Adipose tissue (tissue), 3 donors: ENCODE data around the gene CHRNB2. TPM values are rescaled to one million over a fixed set of nuclear protein-coding genes. Genes with fewer than 3 reads are reported as not detected.

Source experiments
- H3K27ac ChIP-seq: one replicate; pipeline ENCODE4 v1.5.1; 2013; ENCODE audit warnings: low read depth, low read length
- WGBS, 3 donors: extraction: QIAGEN DNeasy Blood & Tissue Kit; methylation state at CpG; one replicate each; pipeline ENCODE4 v1.1.7; 2013; 5-methylcytosine and 5-hydroxymethylcytosine counted together
- polyA plus RNA-seq, 3 donors: library from polyadenylated mRNA; stranded (reverse); fragments of 200-250 nt; gene quantifications; one replicate each; pipeline ENCODE4 v1.2.3, GENCODE V29; 2013
- donor health status: healthy with polysubstance abuse.
- donor health status: Bipolar disorder and iron deficiency.
- donor health status: healthy.

CHRNB2 gene
- polyA plus RNA-seq, 3 donors = under 0.01 to 0.38 (median 0.01) TPM

DNA sequence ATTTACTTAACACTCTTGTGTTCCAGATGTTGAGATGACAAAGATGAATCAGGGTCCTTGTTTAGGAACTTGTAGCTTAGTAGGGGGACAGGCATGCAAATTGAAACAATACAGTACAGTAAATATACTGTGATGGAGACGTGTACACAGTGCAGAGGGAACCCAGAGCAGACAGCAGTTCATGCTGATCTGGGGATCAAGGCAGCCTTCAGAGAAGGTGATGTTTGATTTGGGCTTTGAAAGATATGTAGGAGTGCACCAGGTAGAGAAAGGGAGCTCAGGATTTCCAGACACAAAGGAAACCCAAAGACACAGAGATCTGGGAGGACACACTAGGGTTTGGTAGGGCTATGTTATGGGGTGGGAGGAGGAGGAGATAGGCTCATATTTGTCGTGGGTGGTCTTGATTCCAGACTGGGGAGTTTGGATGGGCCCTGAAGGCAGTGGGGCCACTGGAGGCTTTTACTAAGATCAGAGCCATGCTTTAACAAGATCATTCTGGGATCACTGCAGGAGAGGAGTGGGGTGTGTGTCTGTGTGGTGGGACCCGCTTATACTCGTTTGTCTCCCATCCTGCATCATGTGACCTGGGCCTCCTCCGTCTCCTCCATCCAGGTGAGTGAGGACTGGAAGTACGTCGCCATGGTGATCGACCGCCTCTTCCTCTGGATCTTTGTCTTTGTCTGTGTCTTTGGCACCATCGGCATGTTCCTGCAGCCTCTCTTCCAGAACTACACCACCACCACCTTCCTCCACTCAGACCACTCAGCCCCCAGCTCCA lies 7.8 kb downstream of the CHRNB2 start:
- WGBS, 3 donors = 72 to 83% (median 83%) methylated on average over 10 of the region's 10 CpGs
- no peak overlapping the region for H3K27ac ChIP-seq

DNA sequence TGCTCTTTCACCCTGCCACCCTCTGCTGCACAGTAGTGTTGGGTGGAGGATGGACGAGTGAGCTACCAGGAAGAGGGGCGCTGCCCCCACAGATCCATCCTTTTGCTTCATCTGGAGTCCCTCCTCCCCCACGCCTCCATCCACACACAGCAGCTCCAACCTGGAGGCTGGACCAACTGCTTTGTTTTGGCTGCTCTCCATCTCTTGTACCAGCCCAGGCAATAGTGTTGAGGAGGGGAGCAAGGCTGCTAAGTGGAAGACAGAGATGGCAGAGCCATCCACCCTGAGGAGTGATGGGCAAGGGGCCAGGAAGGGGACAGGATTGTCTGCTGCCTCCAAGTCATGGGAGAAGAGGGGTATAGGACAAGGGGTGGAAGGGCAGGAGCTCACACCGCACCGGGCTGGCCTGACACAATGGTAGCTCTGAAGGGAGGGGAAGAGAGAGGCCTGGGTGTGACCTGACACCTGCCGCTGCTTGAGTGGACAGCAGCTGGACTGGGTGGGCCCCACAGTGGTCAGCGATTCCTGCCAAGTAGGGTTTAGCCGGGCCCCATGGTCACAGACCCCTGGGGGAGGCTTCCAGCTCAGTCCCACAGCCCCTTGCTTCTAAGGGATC lies 8.5 kb downstream of the CHRNB2 start:
- 76 to 79% (median 79%) methylated on average over 8 of the region's 8 CpGs for WGBS, 3 donors

DNA sequence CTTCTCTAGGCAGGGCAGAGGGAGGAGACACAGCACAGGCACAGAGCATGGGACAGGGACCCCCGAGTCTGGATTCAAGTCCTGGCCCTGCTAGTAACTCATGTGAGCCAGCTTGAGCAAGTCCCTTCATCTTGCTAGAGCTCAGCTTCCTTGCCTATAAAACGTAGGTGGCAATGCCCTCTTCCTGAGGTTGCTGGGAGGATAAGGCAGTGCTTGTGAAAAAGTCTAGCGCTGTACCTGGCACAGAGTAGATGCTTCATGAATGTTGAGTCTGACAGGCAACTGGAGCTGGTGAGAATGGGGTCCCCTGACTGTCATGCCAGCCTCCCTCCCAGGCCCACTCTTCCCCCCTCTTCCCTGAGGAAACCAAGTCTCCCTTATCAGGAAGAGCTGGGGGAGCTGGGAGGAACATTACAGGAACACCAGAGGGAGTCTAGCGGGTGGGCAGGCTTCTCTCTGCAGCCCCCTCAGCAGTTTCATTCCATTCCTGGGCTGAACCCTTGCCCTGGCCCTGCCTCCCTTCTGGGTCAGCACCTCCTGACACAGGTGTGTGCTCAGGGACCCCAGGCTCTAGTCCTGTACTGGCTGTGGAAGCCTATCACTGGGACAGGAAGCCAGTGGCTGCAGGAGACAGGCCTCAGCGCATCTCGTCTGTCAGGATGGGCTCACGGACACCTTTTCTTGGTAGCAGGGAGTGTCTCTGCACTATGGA lies 9.9 kb downstream of the CHRNB2 start:
- WGBS, 3 donors = 59 to 78% (median 60%) methylated on average over 7 of the region's 7 CpGs
- H3K27ac ChIP-seq = no peak overlapping the region

More for the DNA sequence above, 8.5 kb downstream of the CHRNB2 start:
- no peak overlapping the region for H3K27ac ChIP-seq

DNA sequence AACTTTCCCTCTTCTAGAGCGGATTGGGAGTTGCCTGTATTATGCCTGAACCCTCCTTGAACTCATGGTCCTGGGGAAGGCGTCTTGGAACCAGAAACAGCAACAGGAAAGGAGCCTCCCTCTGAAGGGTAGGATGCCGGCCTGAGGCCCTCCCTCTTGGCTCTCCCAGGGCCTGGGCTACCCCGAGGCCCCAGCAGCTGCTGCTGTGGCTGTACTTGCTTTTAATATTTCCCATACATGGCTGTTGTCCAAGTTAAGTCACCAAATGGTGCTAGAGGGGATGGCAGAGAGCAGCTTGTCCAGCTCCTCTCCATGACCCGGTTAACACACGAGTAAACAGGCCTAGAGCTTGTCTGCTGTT lies 10.5 kb downstream of the CHRNB2 start:
- WGBS, 3 donors = 27 to 63% (median 48%) methylated on average over 6 of the region's 6 CpGs
- H3K27ac ChIP-seq = no peak overlapping the region

DNA sequence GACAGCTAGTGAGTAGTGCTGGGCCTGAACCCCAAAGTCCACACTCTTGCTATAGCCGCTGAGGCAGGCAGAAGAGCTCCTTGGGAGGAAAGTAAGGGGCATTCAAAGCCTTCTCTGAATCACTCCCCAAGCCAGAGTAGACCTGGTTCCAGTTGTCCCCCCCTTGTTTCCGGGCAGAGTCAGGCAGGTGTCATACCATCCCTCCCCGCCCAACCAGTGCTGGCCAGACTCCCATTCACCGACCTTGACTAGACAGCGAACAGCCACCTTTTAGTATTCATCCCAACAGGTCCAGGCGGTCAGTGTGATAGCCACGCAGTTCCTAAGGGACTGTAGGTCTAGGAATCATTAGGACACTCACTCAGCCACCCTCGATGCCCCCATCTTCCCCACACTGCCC lies 11.8 kb downstream of the CHRNB2 start:
- 68 to 85% (median 85%) methylated on average over 8 of the region's 8 CpGs for WGBS, 3 donors
- H3K27ac ChIP-seq = no peak overlapping the region

DNA sequence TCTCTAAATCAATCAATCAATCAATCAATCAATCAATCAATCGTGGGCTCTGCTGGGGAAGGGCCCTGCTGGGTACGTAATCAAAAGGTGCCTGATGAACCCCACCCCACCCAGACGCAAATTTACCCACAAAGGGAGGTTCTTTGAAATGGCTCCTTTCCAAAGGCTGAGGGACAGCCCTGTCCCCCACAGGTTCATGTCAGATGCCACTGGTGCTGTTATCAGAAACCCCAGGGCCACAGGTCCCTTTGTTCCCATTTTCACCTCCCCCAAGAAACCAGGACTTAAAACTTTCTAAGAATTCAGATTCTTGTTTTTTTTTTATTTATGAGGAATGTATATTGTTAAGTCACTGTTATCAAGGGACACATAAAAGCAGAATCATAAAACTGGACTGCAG lies 14.2 kb downstream of the CHRNB2 start:
- H3K27ac ChIP-seq = no peak overlapping the region
- WGBS, 3 donors = 71 to 92% (median 81%) methylated on average over 3 of the region's 3 CpGs

DNA sequence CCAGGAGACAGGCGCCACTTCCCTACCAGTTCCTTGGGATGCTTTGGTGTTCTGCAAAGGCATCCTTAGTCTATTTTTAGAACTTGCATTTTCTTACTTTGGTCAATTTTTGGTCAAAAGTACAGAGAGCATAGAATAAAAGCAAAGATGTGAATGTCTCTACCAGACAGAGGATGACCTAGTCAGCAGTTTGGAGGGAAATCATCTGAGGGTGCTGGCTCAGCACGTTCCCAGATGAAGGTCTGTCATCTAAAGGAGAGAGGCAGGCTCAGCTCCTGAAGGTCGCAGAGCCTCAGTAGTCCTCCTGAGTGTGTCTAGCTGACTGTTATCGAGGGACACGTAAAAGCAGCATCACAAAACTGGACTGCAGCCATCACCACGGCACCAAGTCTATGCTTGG lies 15.3 kb downstream of the CHRNB2 start:
- 81 to 88% (median 86%) methylated on average over 6 of the region's 6 CpGs for WGBS, 3 donors
- no peak overlapping the region for H3K27ac ChIP-seq

DNA sequence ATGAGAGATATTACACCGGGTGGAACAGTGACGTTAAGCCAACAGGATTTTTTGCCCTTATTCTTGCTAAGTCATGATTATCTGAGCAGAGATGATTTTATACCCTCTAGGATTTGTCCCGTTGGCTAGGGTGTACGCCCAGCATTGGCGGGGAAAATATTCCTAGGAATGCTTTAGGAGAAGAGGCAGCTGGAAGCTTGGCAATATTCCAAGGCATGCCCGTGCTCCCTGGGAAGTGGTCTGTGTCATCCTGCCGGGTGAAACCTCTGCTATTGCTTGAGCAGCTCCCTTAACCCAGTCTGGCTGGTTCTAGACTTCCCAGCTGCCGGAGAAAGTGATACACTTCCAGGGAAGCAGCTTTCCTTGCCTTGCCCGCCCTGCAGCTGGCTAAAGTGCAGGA lies 16.2 kb downstream of the CHRNB2 start:
- H3K27ac ChIP-seq = no peak overlapping the region
- WGBS, 3 donors = 55 to 58% (median 58%) methylated on average over 9 of the region's 9 CpGs

DNA sequence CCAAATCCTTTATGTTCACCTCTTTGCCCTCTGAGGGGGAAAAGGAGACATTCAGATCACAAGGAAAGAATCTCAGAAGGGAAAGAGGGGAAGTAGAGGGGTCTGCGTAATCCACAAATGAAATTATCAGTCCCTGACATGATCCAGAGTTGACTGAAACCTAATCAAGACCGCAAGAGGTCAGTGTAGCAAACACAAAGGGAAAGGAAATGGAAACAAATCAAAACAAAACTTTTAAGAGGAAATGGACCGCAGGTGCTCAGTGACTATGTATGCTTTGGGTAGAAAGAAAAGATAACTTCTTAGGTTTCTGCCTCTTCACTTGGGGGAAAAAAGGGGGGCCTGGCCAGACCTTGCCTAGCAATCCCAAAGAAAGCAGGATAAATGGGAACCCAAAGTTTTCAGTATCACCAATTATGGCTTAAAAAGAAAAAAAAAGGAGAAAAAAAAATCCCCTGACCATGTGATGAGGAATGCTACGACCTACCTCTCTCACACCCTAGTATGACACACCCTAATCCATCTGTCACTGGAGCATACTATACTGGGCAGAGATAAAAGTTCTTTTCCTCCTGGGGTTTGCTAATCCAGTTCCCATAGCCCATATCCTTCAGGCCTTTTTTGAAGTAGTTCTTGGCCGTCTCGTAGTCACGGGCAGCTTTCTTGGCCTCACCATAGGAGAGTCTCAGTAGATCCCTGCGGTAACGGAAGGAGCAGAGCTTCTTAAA lies 16.9 kb downstream of the CHRNB2 start:
- no peak overlapping the region for H3K27ac ChIP-seq
- 76 to 86% (median 77%) methylated on average over 9 of the region's 9 CpGs for WGBS, 3 donors

DNA sequence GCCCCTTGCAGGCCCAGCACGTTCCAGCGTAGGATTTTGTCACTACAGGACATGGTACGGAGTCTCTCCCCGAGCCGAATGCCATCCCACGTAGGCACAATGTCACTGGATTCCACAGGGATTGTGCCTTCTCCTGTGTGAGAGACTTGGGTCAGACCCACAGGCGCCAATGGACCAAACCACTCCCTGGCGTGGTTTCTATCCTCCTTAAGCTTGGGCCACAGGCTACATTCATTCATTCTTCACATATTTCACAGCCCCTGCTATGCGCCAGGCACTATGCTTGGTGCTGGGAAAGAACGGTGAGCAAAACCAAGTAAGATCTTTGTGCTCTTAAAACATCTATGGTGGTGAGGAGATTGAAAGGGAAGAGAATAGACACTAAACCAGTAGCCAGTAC lies 18.7 kb downstream of the CHRNB2 start:
- no peak overlapping the region for H3K27ac ChIP-seq
- 88 to 92% (median 90%) methylated on average over 10 of the region's 10 CpGs for WGBS, 3 donors

DNA sequence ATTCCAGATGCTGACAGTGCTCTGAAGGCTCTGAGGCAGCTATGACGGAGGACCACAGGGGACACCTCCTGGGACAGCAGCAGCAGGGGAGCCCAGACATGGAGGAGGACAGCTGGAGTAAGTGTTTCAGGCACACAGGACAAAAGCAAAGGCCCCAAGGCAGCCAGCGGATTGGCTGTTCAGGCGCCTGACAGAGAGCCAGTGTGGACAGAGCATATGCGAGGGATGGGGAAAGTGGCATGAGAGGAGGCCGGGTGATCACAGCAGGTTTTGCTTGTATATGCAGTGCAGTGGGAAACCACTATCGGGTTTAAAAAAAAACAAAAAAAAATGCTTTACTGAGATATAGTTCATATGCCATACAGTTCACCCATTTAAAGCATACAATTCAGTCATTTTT lies 19.1 kb downstream of the CHRNB2 start:
- WGBS, 3 donors = 90 to 99% (median 93%) methylated on average over 6 of the region's 6 CpGs
- no peak overlapping the region for H3K27ac ChIP-seq

DNA sequence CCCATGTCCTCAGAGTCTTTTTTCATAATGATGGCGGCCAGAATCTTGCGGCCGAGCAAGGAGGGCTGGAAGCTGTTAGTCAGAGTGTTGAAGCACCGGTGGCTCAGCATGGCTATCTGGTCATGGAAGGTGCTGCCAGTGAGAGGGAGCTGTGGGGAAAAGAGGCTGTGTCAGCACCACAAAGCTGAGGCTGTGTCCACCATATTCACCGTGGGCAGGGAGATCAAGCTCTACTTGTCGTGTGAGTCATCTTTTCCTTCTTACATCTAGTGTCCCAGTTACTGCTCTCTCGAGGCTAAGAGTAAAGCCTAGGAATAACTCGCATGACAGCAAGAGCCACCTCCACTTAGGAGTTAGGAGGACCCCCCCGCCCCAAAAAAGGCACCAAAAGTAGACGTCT lies 22.2 kb downstream of the CHRNB2 start:
- WGBS, 3 donors = 73 to 80% (median 79%) methylated on average over 10 of the region's 10 CpGs

DNA sequence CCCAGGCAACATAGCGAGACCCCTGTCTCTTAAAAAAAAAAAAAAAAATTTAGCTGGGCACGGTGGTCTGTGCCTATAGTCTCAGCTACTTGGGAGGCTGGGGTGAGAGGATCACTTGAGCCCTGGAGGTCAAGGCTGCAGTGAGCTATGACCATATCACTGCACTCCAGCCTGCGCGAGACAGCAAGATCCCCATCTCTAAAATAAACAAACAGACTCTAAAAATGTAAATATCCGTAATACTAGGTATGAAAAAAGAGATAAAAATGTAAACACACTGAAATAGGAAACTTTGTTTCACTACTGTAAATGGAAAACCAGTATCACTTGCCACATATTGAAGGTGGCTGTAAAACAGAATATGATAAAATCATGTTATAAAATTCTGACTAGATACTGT lies 23.2 kb downstream of the CHRNB2 start:
- no peak overlapping the region for H3K27ac ChIP-seq
- 62 to 86% (median 80%) methylated on average over 5 of the region's 5 CpGs for WGBS, 3 donors

More for the DNA sequence above, 22.2 kb downstream of the CHRNB2 start:
- H3K27ac ChIP-seq = no peak overlapping the region

DNA sequence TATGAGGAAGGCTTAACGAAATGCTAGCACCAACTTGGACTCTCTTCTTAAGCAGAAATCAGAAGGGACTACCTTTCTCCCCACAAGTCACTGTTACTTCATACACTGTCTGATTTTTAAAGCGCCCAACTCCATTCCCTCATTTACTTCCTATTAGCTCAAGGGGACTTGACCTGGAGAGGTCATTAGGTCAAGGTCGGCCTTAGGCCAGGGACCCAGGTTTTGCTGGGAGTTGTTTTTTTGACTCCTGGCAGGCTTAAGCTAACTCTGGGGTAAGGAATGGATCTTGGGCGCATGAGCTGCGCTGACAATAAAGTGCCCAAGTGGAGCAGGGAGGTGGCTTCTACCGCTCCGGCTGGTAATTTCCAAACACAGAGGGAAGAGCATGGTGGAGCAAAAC lies 23.6 kb downstream of the CHRNB2 start:
- H3K27ac ChIP-seq = no peak overlapping the region
- WGBS, 3 donors = 92 to 96% (median 94%) methylated on average over 7 of the region's 7 CpGs

DNA sequence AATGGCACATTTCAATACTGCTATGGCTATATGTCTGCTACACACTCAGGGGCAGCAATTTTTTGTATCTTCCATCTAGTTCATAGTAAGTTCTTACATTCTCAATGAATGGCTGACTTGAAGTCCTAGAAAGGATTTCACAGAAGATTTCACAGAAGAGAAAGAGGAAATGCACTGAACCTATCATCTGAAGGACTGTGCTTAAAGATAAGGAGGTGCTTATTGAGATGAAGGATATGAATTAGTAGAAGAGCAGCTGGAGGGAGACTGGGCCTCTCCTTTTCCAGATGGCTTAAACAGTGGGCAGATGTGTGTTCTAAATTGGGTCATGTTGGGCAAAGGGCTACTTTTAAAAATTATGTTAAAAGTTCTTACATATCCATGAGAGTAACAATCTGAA lies 25.8 kb downstream of the CHRNB2 start:
- H3K27ac ChIP-seq = no peak overlapping the region

DNA sequence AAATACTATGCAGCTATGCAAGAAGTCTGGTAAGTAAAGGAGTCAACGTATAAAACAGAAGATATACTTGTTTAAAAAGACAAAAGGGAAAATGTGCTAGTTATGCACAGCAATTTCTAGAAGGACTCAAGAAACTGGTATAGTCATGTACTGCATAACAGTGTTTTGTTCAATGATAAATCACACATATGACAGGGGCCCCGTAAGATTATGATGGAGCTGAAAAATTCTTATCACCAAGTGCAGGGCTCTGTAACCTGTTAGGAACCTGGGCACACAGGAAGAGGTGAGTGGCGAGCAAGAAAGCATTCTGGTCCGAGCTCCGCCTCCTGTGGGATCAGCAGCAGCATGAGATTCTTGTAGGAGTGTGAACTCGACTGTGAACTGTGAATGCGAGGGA lies 27.2 kb downstream of the CHRNB2 start:
- no peak overlapping the region for H3K27ac ChIP-seq
- WGBS, 3 donors = 87 to 88% (median 88%) methylated on average over 7 of the region's 7 CpGs

DNA sequence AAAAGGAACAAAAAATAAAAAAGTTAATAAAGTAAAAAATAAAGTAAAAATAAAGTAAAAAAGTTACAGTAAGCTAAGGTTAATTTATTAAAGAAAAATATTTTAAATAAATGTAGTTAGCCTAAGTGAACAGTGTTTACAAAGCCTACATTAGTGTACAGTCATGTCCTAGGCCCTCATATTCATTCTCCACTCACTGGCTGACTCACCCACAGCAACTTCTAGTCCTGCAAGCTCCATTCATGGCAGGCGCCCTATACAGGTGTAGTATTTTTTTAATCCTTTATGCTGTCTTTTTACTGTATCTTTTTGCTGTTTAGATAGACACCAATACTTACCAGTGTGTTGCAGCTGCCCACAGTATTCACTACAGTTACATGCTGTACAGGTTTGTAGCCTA lies 28.0 kb downstream of the CHRNB2 start:
- 76 to 91% (median 89%) methylated on average over 1 of the region's 1 CpG for WGBS, 3 donors

DNA sequence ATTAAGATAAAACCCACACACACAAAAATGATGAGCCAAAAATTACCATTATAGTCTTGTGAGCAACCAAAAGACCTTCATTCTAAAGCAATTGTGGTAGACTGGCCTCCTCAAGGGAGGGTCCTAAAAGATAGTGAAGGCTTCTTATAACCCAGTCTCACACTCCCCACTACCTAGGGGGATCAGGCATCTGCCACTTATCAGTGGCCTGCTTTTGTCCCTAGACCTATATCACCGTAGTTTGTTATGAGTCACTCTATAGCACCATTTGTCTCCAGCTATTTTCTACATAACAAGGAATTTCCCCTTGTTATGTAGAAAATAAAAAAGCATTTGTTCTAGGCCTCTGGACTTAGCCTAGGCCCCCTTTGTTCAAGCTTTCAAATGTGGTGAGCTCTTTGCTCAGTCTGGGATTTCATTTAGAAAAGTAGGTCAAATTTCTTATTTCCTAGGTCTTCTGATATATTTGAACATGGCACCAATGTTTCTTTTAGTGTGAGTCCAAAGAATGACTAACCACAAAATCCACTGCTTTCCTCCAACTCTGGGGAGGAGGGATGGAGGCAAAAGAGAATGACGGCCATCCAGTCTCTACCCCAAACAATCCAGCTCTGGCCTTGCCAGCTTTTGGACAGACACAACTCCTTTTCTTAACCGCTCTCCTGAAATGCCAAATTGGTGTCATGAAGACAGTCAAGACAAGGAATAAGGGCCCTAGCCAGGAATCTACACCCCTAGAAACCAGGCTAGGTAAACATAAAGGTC lies 31.5 kb downstream of the CHRNB2 start:
- no peak overlapping the region for H3K27ac ChIP-seq
- 62 to 82% (median 75%) methylated on average over 3 of the region's 3 CpGs for WGBS, 3 donors

More for the DNA sequence above, 28.0 kb downstream of the CHRNB2 start:
- no peak overlapping the region for H3K27ac ChIP-seq
